Esophagus muscularis mucosa (tissue), 4 donors: ENCODE results near the gene CNTFR.

Experiments
- CTCF ChIP-seq, 3 experiments: fragments of 200-600 bp in 2 of 3; fragments of 450-650 bp in 1 of 3; sonication (generic) in 2 of 3; IDR thresholded peaks; one replicate each; pipeline ENCODE4 v1.5.1; 2017 to 2019; ENCODE audit warnings: antibody characterized with exemption in 3 of 3, mild to moderate bottlenecking in 2 of 3, moderate library complexity in 1 of 3
- EP300 ChIP-seq: sonication (generic); formaldehyde crosslinking; IDR thresholded peaks from one replicate; pipeline ENCODE4 v1.6.1; 2017; ENCODE audit warnings: antibody characterized with exemption
- POLR2A ChIP-seq: fragments of 450-650 bp; IDR thresholded peaks from one replicate; pipeline ENCODE4 v1.6.1; 2017; ENCODE audit warnings: antibody characterized with exemption, moderate library complexity, mild to moderate bottlenecking, low read depth
- POLR2AphosphoS5 ChIP-seq, 2 donors: sonication (generic); formaldehyde crosslinking; IDR thresholded peaks; one replicate each; pipeline ENCODE4 v1.6.1; 2017; ENCODE audit warnings: antibody characterized with exemption in 2 of 2

- TF ChIP-seq CTCF (IDR thresholded peaks at IDR 0.05) (no peak), POLR2AphosphoS5 (IDR thresholded peaks at IDR 0.05) (no peak), EP300 (no peak), POLR2A (no peak)
Measured at GRCh38 chr9:34514401-34514800, 75.1 kb downstream of the CNTFR start.
